ENCODE data around the gene ZMIZ1. TPM values are rescaled to one million over a fixed set of nuclear protein-coding genes. Genes with fewer than 3 reads are reported as not detected.

Gene ZMIZ1
- total RNA-seq, 1 experiment from 2014 or later, result 28.4 TPM

DNA sequence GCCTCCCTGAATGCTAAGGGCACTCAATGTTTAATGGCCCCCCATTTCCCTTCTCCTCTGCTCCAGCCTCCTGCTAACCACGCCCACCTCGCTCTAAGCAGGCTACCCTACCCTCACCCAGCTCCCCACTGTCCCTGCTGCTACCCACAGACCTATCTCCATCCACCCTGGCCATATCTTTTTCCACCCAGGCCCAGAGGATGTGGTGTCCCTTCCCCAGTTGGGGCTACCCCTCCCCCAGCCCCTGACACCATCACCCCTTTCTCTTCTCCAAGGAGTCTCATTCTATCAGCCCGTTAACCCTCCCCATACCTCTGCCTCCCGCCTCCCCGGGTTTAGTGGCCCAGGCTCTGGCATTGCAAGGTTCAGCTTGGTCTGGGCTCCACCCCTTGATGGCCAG lies 249.6 kb downstream of the ZMIZ1 start:
- no TSS peak for BruUV-seq (replicated peaks)
- TF ChIP-seq TCF7L2 (IDR thresholded peaks at IDR 0.05; ENCODE audit: borderline replicate concordance, extremely low read depth, insufficient read depth, insufficient read length) (no peak), MAX (IDR thresholded peaks at IDR 0.05) (no peak)
- Histone ChIP-seq H3K27me3 (ENCODE audit: insufficient read depth, low read length) (no peaks in the 10 kb centered on the region), H4K20me1 (ENCODE audit: insufficient read depth) (no peaks in the 10 kb centered on the region), H3K9me2 (ENCODE audit: insufficient read depth) (no peaks in the 10 kb centered on the region), H3K36me3 (ENCODE audit: control insufficient read depth in 1 of 2, insufficient read depth in 2 of 2, low read length in 2 of 2) (peaks cover 0 to 4% of the 10 kb centered on the region in 2 experiments; a peak in 1 of 4 replicates), H3K4me2 (ENCODE audit: low read length) (peak overlapping the region; percentile 55), H3K4me1 (ENCODE audit: control insufficient read depth in 1 of 2, insufficient read depth in 2 of 2, low read length in 2 of 2) (peaks cover 20 to 32% of the 10 kb centered on the region in 2 experiments), H3K4me3 (replicated peaks in 1 of 2; ENCODE audit: low read depth in 1 of 2, low read length in 2 of 2) (no peak overlapping the region), H2AFZ (ENCODE audit: low read depth, low read length, poor library complexity, severe bottlenecking) (no peak overlapping the region), H3K27ac (ENCODE audit: low read depth, low read length) (peak overlapping the region; percentile 50; the same call in 1 of the 2 replicates), H3K79me2 (ENCODE audit: insufficient read depth, low read length) (no peaks in the 10 kb centered on the region), H3K9me3 (ENCODE audit: control insufficient read depth in 1 of 2, insufficient read depth in 1 of 2, low read depth in 1 of 2, low read length in 2 of 2) (no peaks in the 10 kb centered on the region), H3K9ac (ENCODE audit: low read length) (no peak overlapping the region)
- RAD21 ChIA-PET (ENCODE audit: low non-redundant PET in 1 of 2, low total read pairs in 2 of 2, uncharacterized antibody in 2 of 2, unreplicated experiment in 2 of 2), result no interaction called here
- intact Hi-C loops (cut with micrococcal nuclease), result no loop called here
- no peak for ATAC-seq
- POLR2A ChIA-PET, result no interaction called here
- DNase-seq (ENCODE audit: low read depth, low spot score), result no peak
- CTCF ChIA-PET, result no interaction called here

DNA sequence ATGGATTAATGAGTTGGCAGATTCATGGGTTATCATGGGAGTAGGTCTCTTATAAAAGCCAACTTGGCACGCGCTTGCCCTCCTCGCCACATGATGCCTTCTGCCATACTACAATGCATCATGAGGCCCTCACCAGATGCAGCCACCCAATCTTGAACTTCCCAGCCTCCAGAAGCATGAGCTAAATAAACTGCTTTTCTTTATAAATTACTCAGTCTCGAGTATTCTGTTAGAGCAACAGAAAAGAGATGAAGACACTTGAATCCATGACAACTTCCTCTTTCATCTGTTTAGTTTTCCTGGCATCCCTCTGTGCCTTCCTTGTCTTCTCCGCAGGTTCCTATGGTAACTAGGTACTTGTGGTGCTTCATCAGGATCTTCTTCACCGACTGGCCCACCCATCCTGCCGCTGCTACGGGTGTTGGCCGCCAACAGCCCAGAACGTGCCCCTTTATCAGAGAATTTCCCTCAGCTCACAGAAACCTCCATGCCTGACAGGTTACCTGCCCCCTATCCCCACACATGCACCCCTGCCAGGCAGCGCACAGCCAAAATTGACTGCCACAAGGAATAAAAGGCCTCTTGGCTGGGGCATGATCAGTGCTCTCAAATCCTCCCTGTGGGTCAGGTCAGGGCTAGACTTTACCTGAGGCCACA lies 250.5 kb downstream of the ZMIZ1 start:
- Histone ChIP-seq H3K79me2 (ENCODE audit: insufficient read depth, low read length) (no peaks in the 10 kb centered on the region), H3K4me3 (replicated peaks in 1 of 2; ENCODE audit: low read depth in 1 of 2, low read length in 2 of 2) (no peak overlapping the region), H4K20me1 (ENCODE audit: insufficient read depth) (no peaks in the 10 kb centered on the region), H3K27ac (ENCODE audit: low read depth, low read length) (no peak overlapping the region), H3K4me1 (ENCODE audit: control insufficient read depth in 1 of 2, insufficient read depth in 2 of 2, low read length in 2 of 2) (peaks cover 20 to 35% of the 10 kb centered on the region in 2 experiments), H3K9me2 (ENCODE audit: insufficient read depth) (no peaks in the 10 kb centered on the region), H3K9me3 (ENCODE audit: control insufficient read depth in 1 of 2, insufficient read depth in 1 of 2, low read depth in 1 of 2, low read length in 2 of 2) (no peaks in the 10 kb centered on the region), H3K9ac (ENCODE audit: low read length) (no peak overlapping the region), H3K36me3 (ENCODE audit: control insufficient read depth in 1 of 2, insufficient read depth in 2 of 2, low read length in 2 of 2) (peaks cover 0 to 4% of the 10 kb centered on the region in 2 experiments; a peak in 1 of 4 replicates), H3K27me3 (ENCODE audit: insufficient read depth, low read length) (no peaks in the 10 kb centered on the region), H3K4me2 (ENCODE audit: low read length) (no peak overlapping the region), H2AFZ (ENCODE audit: low read depth, low read length, poor library complexity, severe bottlenecking) (no peak overlapping the region)
- CTCF ChIA-PET, result no interaction called here
- ATAC-seq (no peak), DNase-seq (ENCODE audit: low read depth, low spot score) (no peak)
- BruUV-seq (replicated peaks), result no TSS peak
- POLR2A ChIA-PET, result no interaction called here
- intact Hi-C loops (cut with micrococcal nuclease), result no loop called here
- RAD21 ChIA-PET (ENCODE audit: low non-redundant PET in 1 of 2, low total read pairs in 2 of 2, uncharacterized antibody in 2 of 2, unreplicated experiment in 2 of 2), result no interaction called here
- no peak for TF ChIP-seq ZNF274 (IDR thresholded peaks at IDR 0.05; ENCODE audit: low read depth, low read length)
